Activated CD8-positive, alpha-beta memory T cell treated with anti-CD3 and anti-CD28 coated beads, Interleukin-2, amount 50 U/mL, for 24 hours (primary cell): ENCODE results near the gene GINS2.

Source experiments
- DNase-seq: peaks from one replicate; pipeline ENCODE4 v3.0.0-alpha.2; 2020; ENCODE audit errors: extremely low read depth

The GINS2 gene

DNA sequence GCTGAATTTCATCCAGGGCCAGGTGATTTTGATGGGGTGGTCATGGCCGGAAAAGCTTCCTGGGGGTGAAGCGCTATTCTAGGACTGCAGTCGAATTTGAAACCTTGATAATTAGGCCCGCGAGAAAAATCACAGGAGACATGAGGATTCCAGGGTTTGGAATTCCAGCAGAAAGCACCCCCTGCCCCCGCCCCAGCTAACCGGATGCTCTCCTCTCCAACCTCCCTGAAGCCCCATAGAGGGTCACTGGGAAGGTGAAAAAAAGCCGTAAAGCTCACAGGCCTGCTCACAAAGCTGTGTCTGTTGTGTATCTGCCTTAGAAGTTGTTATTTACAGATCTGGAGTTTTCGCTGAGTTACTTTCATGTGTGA is 1.2 kb upstream of the GINS2 start:
- DNase-seq, result no peak

DNA sequence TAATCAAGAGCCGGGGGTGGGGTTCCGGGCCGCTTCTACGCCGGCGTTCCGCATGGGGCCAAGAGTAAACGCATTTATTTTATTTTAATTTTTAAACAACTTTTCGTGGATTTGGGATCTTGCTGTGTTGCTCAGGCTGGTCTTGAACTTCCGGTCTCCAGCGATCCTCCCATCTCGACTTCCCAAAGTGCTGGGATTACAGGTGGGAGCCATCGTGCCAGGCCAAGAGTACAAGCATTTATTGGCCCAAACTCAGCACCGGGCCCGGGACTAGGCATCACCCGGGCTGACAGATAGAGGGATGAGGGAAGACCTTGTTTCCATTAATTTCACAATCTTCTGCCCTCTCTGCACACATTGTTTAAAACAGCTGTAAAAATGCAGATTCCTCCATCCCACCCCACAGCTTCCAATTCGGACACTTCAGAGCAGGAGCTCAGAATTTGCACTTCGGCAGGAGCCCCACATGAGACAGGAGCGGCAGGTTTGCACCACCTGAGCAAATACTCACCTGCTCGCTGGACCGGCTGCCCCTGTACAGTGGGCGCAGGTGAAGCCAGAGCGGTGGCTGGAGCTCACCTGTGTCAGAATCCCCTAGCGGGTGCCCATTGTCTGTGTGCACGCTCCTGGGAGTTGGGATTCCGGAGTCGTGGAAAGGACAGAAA is 663 bp upstream of the GINS2 start:
- DNase-seq, result no peak

DNA sequence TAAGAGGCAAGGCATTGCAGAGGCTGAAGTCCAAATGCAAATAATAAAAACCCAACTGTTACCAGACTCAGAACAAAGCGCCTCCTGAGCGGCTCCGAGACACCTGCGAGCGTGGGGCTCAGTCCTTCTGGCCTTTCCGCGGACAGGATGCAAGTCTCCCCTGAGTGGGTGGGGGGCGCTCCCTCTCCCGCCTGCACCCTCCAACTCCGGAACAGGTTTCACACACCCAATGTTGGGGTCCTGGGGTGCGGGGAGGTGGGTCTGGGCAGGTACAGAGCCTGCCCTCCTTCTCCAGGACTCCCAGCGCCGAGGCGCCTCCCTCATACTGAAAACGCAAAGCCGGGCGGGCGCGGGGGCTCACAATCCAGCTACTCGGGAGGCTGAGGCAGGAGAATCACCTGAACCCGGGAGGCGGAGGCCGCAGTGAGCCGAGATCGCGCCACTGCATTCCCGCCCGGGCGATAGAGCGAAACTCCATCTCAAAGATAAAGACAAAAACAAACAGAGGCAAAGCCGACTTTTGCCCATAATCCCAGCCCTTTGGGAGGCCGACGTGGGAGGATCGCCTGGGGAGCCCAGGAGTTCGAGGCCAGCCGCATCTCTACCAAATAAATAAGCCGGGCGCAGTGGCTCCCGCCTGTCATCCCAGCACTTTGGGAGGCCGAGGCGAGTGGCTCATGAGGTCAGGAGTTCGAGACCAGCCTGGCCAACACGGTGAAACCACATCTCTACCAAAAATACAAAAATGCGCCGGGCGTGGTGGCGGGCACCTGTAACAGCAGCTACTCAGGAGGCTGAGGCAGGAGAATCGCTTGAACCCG is 893 bp downstream of the GINS2 start:
- no peak for DNase-seq

DNA sequence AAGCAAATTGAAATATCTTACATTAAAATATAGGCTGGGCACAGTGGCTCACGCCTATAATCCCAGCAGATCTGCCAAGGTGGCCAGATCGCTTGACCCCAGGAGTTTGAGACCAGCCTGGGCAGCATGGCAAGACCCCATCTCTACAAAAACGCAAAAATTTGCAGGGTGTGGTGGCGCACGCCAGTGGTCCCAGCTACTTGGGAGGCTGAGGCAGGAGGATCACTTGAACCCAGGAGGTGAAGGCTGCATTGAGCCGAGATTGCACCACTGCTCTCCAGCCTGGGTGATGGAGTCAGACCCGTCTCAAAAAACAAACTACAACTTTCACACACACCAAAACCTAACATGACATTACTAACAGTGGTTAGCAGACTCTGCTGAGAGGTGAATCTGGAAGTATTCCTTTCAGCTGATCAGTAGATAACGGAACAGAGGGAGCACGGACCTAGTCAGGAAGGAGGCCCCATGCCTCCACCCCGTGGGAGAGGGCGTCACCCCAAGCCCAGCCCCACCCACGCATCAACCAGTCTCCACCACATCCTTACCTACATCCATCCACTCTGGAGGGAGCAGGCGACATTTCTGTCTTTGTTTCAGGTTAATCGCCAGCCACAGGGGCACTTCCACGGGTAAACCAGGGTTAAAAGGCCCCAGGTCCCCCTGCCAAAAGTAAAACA is 1.7 kb downstream of the GINS2 start:
- DNase-seq, result no peak

DNA sequence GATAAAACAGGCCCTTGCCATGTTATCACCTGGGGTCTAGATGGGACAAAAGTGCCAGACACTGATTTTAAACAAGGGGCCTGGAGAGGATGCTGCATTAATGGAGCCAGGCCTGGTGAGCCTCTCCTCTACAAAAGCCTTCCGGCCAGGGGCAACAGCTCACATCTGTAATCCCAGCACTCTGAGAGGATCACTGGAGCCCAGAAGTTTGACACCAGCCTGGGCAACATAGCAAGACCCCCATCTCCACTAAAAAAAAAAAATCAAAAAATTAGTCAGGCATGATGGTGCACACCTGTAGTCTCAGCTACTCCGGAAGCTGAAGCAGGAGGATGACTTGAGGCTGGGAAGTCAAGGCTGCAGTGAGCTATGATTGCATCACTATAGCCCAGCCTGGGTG is 3.5 kb downstream of the GINS2 start:
- no peak for DNase-seq

DNA sequence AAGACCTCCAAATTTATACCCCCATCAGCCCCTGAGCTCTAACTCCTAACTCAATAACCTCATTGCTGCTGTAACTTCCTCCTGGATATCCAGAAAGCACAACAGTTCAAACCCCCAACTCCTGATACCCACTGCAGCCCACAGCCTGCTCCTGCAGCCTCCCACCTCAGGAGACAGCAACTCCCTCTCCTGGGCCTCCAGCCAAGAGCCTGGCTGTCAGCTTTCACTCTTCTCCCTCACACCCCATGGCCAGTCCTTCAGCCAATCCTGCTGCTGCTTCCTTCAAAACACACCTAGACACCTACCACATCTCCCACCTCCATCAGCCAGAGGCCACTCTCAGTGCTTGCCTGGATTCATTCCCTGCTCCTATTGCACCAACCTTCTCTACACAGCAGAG is 5.4 kb downstream of the GINS2 start:
- no peak for DNase-seq

DNA sequence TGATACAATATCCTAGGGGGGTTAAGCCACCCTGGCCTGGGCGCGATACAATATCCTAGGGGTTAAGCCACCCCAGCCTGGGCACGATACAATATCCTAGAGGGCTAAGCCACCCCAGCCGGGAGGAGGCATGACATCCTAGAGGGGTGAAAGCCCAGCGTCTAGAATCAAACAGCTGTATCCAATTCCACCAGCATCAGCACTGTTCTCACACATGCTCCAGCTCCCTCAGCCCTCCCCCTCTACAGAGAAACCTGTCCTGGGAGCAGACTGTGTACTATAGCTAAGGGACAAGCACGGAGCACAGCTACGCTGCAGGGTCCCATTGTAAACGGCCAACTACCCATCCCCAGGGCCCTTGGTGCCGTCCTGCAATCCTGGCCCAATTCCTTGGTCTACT is 6.2 kb downstream of the GINS2 start:
- no peak for DNase-seq

DNA sequence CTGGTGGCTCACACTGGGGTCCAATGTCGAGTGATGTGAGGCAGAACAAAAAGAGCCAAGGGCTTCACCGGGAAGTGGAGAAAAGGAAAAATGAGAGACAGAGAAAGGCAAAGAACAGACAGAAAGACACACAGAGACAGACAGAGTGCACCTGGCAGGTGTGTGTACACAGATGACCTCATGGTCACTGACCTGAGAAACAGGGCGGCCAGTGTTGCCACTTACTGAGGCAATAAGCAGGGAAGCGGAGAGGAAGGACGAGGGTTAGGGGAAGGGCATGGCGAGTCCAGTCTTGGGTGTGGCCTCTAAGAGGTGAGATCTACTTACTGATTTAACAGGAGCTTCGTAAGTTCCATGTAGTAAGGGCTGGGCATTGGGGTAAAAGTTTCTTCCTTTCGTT is 7.5 kb downstream of the GINS2 start:
- DNase-seq, result no peak

DNA sequence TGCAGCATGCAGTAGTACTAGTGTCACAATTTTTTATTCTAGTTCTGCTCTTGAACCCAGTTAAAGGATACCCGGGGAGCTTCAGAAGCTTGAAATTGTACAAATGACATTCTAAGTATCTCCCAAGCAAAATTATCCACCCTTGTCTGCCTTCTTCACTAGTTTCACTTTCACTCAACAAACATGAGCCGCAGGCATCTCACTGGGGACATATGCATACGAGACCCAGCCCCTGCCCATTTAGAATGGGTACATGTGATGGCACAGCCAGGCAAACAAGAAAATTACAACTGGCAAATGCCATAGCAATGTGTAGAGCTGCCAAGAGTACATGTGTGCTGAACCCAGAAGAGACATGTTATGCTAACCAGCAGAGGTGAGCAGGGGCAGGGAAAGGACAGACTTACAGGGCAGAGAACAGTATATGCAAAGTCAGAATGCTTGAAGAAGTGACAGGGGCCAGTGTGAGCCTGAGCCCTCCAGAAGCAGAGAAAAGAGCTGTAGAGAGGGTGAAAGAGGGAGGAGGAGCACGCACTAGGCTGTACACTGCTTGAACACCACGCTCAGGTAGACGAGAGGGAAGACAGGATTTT is 8.3 kb downstream of the GINS2 start:
- DNase-seq, result no peak

DNA sequence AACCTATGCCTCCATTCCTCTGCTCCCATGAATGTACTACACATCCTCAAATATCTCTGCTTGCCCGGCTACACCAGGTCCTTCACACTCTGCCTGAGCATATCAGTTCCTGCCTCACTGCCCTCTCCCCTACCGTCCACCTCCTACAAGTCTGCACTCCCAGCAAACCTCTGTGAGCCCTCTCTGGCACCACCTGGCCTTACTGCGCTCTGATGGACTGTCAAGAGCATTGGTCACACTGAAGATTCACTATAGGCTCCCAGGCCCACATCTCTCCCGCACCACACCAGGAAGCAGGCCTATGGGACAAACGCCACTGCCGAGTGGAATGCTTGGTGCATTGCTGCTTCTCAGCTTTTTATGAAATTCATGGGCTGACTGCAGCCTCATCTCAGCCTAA is 8.9 kb downstream of the GINS2 start:
- no peak for DNase-seq

DNA sequence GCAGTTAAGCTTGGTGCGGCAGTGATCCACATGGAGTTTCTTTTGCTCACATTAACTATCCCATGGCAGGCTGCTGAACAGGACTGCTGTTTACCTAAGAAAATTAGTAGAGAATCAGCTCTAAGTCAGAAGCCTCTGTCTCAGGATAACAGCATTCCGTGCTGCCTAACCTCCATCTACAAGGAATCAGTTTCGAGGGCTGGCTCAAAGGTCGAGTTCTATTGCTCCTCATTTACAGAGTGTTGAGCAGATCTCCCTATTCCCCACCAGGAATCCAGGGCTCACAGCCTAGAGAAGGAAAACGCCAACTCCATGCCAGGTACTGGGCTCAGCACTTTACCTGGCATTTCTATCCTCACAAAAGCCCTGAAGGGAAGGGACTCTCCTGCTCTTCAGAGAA is 9.9 kb downstream of the GINS2 start:
- no peak for DNase-seq

DNA sequence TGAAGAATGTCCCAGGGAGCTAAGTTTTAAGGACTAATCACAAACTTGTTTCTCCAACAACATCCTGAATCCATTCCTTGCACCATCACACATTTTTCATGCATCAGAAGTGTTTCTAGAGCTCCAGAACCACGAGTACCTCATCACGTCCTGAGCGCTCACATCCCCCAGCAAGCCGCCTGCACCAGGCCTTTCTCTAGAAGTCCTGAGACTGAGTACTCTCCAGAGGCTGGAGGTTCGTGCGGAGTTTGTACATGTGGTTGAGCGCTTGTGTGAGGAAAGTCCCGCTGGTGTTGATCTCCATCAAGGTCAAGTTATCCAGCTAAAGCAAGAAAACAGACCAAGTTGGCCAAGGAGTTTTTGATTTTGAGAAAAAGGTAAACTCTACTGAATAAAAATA is 10.7 kb downstream of the GINS2 start:
- no peak for DNase-seq

DNA sequence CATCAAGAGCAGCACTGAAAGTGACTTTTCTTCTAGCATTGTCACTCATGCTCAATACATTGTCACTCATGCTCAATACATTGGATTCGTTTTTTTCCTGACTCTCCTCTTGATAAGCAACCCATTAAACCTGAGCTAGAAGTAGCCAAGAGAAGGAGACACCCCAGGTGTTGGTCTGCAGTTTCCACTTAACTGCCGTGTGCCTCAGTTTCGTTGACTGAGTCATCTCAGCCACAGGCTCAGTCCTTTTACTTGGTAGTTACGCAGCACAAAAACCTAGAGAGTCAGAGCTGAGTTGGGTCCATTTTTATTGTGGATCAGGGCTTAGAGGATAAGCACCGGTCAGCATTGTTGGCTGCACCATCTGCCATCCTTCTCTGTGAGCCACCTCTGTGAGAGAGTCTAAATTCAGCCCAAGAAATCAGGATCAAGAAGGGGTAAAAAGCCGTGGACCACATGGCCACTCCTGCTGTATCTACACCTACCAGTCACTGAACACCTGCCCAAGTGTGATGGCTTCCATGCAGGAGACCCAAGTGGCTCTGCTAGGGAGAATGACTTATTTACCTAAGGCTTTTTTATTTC is 11.3 kb downstream of the GINS2 start:
- DNase-seq, result no peak

DNA sequence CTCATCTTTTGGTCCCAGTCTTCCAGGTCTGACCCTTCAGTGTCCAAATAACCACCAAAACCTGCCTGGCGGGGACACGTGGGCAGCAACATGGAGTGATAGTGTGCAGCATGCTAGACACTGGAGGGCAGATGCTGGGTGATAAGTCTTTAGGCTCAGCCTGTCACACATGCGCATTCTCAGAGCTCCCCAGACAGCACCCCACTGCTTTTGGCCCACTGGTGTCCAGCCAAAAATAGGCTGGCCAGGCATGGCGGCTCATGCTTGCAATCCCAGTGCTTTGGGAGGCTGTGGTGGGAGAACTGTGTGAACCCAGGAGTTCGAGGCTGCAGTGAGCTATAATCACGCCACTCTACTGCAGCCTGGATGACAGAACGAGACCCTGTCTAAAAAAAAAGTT is 12.3 kb downstream of the GINS2 start:
- no peak for DNase-seq

DNA sequence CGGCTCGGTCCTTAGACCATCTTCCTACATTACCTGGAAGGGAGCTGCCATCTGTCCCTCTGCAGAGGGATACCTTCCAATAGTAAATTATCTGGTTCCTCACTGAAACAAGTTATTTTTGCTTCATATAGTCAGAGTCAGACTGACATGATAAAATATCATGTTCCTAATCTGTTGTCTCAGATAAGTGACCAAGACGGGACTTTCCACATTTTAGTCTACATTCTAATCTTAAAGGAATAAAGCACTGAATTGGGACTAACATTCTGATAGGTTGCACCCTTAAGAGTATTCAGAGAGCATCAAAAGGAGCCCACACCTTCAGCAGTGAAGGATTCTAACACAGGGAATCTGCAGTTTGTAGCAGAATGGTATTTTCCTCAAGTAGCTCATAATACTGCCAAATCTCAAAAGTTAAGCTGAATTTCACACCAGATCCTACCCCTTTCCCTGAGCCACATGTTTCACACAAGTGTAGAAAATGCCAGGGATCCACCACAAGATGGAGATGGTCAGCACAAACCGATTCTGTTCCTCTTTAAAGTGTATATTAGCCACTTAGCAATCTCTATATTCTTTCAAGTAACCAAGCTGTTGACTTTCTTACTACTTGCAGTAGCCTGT is 13.4 kb downstream of the GINS2 start:
- DNase-seq, result no peak

DNA sequence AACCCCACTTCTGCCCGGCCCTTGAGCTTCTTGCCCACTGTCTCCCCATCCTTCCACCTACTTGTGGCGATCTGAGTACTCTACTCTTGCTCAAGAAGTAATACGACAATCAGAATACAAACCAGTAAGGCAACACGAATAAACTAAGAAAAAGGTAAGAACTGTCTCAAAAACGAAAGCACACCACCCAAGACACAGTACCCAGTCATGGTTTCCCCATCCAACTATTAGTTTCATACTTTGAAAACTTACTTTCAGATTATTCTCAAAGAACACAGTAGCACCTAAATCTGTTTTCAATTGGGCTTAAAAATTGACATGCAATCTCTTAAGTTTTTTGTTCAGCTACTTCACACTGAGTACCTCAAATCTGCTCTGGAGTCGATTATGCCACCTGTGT is 13.9 kb downstream of the GINS2 start:
- DNase-seq, result no peak

DNA sequence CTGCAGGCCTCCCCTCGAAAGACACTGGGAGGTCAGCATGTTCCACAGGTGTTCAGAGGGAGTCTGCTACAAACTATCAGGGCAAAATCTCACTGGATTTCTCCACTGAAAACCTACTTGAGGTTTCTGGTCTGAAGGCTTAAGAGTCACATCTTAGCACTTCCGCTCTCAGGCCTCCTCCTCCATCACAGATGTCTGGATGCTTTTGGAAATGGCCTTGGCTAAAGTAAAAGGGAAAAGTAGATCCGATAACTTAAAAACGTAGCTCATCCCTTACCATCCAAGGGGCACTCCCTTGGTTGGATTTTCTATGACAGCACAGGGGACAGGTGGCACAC is 14.4 kb downstream of the GINS2 start:
- no peak for DNase-seq

DNA sequence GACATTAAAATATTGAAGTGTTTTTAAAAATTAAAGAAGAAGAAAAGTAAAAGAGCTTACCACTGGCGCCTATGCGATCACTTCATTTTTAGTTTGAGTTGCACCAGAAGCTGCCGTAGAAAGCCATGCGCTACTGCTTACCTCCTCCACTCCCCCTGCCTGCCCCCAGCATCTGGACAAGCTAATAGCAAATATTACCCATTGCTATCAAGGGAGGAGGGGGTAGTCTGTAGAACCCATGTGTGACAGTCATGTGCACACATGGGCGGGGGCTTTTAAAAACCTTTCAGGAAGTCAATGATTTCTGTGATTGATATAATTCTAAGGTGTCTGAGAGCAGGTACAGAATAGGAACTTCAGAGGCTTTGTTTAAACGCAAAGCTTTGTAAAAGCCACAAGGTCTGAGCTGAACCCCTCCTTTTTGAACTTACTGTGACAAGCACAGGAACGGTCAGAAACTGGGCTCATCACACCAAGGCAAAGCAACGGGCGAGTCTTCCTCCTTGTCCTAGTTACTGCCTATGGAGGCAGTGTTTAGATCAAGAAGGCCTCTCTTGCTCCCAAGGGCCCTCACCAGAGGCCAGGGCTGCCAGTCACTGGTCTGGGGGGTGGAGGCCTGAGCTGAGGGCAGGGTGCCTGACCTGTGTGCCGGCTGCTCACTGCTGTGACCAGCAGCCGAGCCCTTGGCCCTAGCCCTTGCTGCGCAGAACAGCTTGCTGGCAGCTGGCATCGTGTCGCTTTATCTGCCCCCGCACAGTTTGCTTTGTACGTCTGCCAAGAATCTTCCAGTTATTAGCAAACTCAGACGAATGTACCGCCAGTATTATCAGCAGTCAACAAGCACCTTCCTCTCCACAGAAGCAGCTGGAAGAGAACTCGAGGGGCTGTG is 15.0 kb downstream of the GINS2 start:
- DNase-seq, result no peak

DNA sequence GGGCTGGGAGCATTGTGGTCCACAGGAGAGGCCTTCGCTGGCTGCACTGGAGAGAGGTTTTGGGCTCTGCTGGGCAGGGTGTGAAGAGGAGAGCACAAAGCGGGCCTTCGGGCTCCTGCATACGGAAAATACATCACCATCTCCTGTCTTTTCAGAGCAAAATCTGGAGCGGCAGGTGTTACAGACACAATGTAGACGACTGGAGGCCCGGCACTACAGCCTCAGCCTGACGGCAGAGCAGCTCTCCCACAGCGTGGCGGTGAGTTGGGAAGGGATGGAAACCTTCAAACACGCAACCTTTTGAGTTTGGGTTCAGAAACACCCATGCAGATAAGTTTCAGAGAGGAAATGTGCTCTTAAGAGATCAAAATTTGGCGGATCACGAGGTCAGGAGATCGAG is 17.9 kb downstream of the GINS2 start:
- DNase-seq, result no peak

DNA sequence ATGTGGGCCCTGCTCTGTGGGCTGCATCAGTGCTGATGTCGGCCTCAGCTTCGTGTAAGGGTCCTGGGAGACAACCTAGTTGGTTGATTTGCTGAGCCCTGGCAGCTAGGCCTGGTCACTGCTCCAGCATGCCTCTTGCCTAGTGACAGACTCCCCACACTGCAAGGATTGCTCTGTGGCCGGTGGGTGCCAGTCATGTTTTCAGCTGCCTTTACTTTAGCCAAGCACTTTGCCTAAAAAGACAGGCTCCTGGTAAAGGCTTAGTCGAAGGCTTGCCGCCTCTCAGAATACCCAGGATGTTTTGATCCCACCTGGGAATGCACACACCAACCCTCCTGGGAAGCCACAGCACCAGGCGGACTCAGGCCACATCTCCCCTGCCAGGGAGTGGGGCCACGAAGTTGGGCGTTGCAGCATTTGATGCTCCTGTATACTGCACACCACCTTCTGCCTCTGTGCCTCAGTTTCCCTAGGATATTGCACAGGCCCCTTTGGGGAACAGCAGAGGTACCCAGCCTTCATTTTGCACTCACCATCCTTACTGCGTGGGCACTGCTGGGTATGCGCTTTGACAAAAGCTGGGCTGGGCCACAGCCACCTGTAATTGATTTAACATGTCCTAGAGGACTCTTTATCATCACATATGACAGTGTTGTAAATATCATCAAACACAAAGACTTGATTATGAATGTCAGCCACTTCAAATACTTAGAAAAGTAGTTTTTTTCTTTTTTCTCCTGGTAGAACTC is 19.9 kb downstream of the GINS2 start:
- DNase-seq, result no peak
